Stomach (tissue), 9 donors: Measurements from ENCODE around the gene SLC16A9. TPM values are rescaled to one million over a fixed set of nuclear protein-coding genes. Genes with fewer than 3 reads are reported as not detected.
"Not testable (repeated sequence)": the region's sequence is repeated elsewhere in the genome, so short reads cannot be mapped to it uniquely, and the experiment has no call there.

Experiments used
- DNase-seq, 2 donors: peaks; one replicate each; pipeline versions ENCODE4 v3.0.0 to v3.0.0-alpha.2; 2013 to 2019
- H3K27ac ChIP-seq, 5 donors: fragments of 200-600 bp in 4 of 5; sonication (generic) in 4 of 5; one replicate each; pipeline ENCODE4 v1.5.1; 2013 to 2019; ENCODE audit warnings: mild to moderate bottlenecking in 1 of 5, moderate library complexity in 1 of 5
- H3K27me3 ChIP-seq, 3 donors: fragments of 200-600 bp; sonication (generic); one replicate each; pipeline ENCODE4 v1.5.1; 2017 to 2019; ENCODE audit warnings: mixed run types in 1 of 3
- H3K36me3 ChIP-seq, 4 donors: fragments of 200-600 bp; sonication (generic); 1 replicate in 3 of 4; 2 replicates in 1 of 4; pipeline ENCODE4 v1.5.1; 2016 to 2019
- H3K4me1 ChIP-seq, 4 donors: fragments of 200-600 bp; sonication (generic); one replicate each; pipeline ENCODE4 v1.5.1; 2016 to 2019
- H3K4me3 ChIP-seq, 4 donors: fragments of 200-600 bp; sonication (generic) in 3 of 4; one replicate each; pipeline ENCODE4 v1.5.1; 2016 to 2019; ENCODE audit warnings: mild to moderate bottlenecking in 1 of 4
- H3K9me3 ChIP-seq, 4 donors: fragments of 200-600 bp; sonication (generic); one replicate each; pipeline ENCODE4 v1.5.1; 2016 to 2019
- EP300 ChIP-seq: sonication (generic); formaldehyde crosslinking; IDR thresholded peaks from one replicate; pipeline ENCODE4 v1.6.1; 2017; ENCODE audit warnings: antibody characterized with exemption
- POLR2A ChIP-seq, 4 donors: fragments of 450-650 bp; IDR thresholded peaks; one replicate each; pipeline ENCODE4 v1.6.1; 2016; ENCODE audit warnings: antibody characterized with exemption in 4 of 4, control low read depth in 2 of 4, mild to moderate bottlenecking in 1 of 4, moderate library complexity in 1 of 4
- POLR2AphosphoS5 ChIP-seq, 3 donors: sonication (generic); formaldehyde crosslinking; IDR thresholded peaks; one replicate each; pipeline ENCODE4 v1.6.1; 2016; ENCODE audit warnings: antibody characterized with exemption in 3 of 3
- WGBS, 5 donors: extraction: QIAGEN DNeasy Blood & Tissue Kit in 3 of 5; methylation state at CpG; one replicate each; pipeline versions ENCODE4 v1.1.5 to v1.1.7; 2013 to 2018; 5-methylcytosine and 5-hydroxymethylcytosine counted together
- intact Hi-C: fragments of 100-400 bp; cut with DNase I; formaldehyde crosslinking; loops from one replicate; pipeline ENCODE4 v1.15.1; 2023; ENCODE audit warnings: low total_unique reads
- polyA plus RNA-seq, 3 donors: library from polyadenylated mRNA; stranded (reverse); fragments of 200-250 nt; gene quantifications; one replicate each; pipeline ENCODE4 v1.2.3, GENCODE V29; 2013
- total RNA-seq, 5 donors: library from RNA; depleted of rRNA; stranded (reverse); fragments of >200 nt; gene quantifications; one replicate each; pipeline versions ENCODE4 v1.1.0 to v1.2.3, GENCODE V29; 2014 to 2016
- TF ChIP-seq, protein P1 (sequence below), 7 experiments: fragments of 450-650 bp in 4 of 7; fragments of 200-600 bp in 3 of 7; sonication (generic) in 3 of 7; IDR thresholded peaks; one replicate each; pipeline ENCODE4 v1.5.1; 2016 to 2019; ENCODE audit warnings: antibody characterized with exemption in 7 of 7, control low read depth in 2 of 7, mild to moderate bottlenecking in 1 of 7
- donor health status: healthy with polysubstance abuse.
- donor health status: Bipolar disorder and iron deficiency.
- donor health status: healthy.

The SLC16A9 gene
- total and polyA plus RNA-seq, 8 donors, result 0.06 to 17.1 (median 0.91) TPM

DNA sequence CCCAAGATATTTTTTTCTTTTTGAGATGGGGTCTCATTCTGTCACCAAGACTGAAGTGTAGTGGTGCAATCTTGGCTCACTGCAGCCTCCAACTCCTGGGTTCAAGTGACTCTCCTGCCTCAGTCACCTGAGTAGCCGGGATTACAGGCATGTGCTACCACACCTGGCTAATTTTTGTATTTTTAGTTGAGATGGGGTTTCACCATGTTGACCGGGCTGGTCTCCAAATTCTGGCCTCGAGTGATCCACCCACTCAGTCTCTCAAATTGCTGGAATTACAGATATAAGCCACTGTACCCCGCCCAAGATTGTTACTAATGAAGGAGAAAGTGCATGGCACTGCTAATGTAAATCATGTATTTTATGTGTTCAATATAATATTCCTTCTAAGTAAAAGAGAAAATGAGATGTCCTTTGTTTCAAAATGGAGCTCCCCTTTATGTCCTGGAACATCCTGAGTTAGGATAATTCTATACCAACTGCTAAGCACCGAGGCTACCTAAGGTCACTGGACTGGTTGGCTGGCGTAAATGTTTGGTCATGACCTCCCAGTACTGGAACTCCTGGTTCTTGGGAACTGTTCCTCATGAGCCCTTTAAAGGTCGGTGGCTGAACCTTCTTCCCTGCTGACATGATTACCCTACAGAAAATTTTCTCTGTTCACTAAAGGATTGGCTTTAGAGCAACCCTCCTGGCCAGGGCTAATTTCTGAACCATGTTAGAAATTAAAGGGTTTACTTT lies 59.9 kb downstream of the SLC16A9 start:
- Histone ChIP-seq H3K36me3 (no peaks in the 10 kb centered on the region), H3K9me3 (peaks cover 0 to 9% (median 7%) of the 10 kb centered on the region in 4 donors), H3K27ac (no peak overlapping the region), H3K27me3 (no peaks in the 10 kb centered on the region), H3K4me1 (peaks cover 0 to 7% (median 0%) of the 10 kb centered on the region in 4 donors), H3K4me3 (no peak overlapping the region)
- DNase-seq, result no peak
- TF ChIP-seq EP300 (no peak), POLR2A (IDR thresholded peaks at IDR 0.05) (no peak), POLR2AphosphoS5 (IDR thresholded peaks at IDR 0.05) (no peak)
- intact Hi-C loops, result no loop called here
- WGBS, 5 donors, result 85 to 87% (median 87%) methylated on average over 7 of the region's 7 CpGs

DNA sequence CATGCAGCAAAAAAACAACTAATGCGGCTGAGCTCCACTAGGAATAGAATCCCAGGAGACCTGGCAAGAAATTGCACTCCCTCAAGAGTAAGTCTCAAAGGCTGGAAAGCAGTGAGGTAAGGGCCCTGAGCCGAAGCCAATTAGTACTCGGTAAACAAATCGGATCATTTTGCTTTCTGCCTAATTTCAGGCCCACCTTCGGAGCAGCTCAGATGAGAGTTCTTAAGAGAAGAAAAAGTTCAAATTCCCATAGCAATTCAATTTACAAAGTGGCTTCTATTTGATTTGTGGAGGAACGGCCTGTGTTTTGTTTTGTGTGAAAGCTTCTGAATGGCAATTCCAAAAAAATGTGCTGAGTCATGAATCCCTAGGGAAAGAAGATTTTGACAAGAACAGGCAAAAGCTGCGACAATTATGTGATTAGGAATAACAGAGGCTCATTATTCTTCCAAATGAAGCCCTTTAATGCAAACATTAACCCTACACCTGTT lies 60.9 kb downstream of the SLC16A9 start:
- TF ChIP-seq, protein P1, sequence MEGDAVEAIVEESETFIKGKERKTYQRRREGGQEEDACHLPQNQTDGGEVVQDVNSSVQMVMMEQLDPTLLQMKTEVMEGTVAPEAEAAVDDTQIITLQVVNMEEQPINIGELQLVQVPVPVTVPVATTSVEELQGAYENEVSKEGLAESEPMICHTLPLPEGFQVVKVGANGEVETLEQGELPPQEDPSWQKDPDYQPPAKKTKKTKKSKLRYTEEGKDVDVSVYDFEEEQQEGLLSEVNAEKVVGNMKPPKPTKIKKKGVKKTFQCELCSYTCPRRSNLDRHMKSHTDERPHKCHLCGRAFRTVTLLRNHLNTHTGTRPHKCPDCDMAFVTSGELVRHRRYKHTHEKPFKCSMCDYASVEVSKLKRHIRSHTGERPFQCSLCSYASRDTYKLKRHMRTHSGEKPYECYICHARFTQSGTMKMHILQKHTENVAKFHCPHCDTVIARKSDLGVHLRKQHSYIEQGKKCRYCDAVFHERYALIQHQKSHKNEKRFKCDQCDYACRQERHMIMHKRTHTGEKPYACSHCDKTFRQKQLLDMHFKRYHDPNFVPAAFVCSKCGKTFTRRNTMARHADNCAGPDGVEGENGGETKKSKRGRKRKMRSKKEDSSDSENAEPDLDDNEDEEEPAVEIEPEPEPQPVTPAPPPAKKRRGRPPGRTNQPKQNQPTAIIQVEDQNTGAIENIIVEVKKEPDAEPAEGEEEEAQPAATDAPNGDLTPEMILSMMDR (IDR thresholded peaks at IDR 0.05), result no peak
- TF ChIP-seq EP300, result no peak
- no peak for TF ChIP-seq POLR2AphosphoS5 (IDR thresholded peaks at IDR 0.05)
- TF ChIP-seq POLR2A (IDR thresholded peaks at IDR 0.05), result no peak
- intact Hi-C loops, result no loop called here
- Histone ChIP-seq H3K4me1 (peaks cover 0 to 7% (median 0%) of the 10 kb centered on the region in 4 donors), H3K36me3 (no peaks in the 10 kb centered on the region), H3K27ac (no peak overlapping the region), H3K9me3 (peaks cover 0 to 15% (median 8%) of the 10 kb centered on the region in 4 donors), H3K27me3 (no peaks in the 10 kb centered on the region), H3K4me3 (no peak overlapping the region)
- no peak for DNase-seq
- WGBS, 5 donors, result 51 to 58% (median 54%) methylated on average over 7 of the region's 7 CpGs

DNA sequence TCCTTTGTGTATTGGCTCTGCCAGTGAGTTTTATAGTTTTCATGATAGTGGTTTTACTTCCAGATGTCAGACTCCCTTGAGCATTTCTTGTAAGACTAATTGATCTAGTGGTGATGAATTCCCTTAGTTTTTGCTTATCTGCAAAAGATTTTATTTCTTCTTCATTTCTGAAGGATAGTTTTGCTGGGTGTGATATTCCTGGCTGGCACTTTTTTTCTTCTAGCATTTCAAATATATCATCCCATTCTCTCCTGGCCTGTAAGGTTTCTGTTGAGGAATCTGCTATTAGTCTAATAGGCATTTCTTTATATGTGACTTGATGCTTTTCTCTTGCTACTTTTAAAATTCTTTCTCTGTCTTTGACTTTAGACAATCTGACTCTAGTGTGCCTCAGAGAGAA lies 64.8 kb downstream of the SLC16A9 start:
- no peak for TF ChIP-seq POLR2AphosphoS5 (IDR thresholded peaks at IDR 0.05)
- no peak for TF ChIP-seq POLR2A (IDR thresholded peaks at IDR 0.05)
- TF ChIP-seq, protein P1 (IDR thresholded peaks at IDR 0.05), result no peak
- TF ChIP-seq EP300, result no peak
- intact Hi-C loops, result no loop called here
- Histone ChIP-seq H3K4me3 (no peak overlapping the region), H3K4me1 (peaks cover 0 to 7% (median 0%) of the 10 kb centered on the region in 4 donors), H3K27me3 (no peaks in the 10 kb centered on the region), H3K36me3 (no peaks in the 10 kb centered on the region), H3K27ac (no peak overlapping the region), H3K9me3 (peaks cover 0 to 15% (median 8%) of the 10 kb centered on the region in 4 donors)
- DNase-seq, result no peak

DNA sequence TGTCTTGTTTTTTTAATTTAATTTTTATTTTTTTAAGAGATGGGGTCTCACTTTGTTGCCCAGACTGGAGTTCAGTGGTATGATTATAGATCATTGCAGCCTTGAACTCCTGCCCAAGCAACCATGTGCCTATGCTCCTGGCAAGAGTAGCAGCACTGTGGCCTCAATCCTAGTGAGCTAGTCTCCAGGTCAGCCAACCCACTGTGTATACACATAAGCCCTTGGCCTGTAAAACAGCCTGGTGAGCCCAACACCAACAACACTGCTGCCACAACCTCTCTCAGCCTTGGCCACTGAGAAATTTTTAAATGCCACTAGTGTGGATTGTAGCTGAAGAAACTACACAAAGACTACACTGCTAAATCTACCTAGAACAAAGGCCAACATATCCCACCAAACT lies 68.0 kb downstream of the SLC16A9 start:
- H3K27ac ChIP-seq, H3K4me3 ChIP-seq, intact Hi-C loops, H3K36me3 ChIP-seq, DNase-seq, H3K27me3 ChIP-seq, H3K4me1 ChIP-seq: not testable (repeated sequence)
- H3K9me3 ChIP-seq, result peaks cover 0 to 15% (median 8%) of the 10 kb centered on the region in 4 donors

DNA sequence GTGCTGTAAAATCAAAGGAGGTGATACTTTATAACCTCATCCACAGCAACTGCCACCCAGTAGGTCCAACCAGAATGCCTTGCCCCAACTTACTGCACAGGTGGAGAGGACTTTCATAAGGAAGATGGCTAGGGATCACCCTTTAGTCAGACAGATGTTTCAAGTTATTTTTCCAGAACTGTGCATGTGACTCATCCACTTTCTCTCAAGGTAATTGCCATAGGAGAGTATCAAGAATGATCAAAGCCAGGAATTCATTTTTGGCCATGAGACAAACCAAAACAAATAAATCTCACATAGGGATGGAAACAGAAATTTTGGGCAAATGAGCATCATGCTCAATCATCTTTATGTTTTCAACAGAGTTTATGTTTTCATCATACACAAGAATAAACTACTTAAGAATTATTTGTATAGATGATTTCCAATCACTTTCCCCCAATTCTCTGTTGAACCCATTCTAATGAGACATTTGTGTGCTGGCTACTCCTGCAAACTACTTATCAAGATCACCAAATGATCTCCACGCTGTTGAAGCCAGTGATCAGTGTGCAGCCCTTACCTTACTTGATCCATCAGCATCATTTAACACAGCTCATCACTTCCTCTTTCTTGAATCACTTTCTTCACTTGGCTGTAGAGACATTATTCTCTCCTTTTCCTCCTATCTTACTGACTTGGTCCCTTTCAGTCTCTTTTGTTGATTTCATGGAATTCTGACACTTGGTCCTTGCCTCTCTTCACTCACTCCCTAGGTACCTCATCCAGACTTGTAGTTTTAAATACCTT lies 74.0 kb downstream of the SLC16A9 start:
- peaks cover 0 to 6% (median 0%) of the 10 kb centered on the region in 3 donors for H3K27me3 ChIP-seq
- TF ChIP-seq EP300 (no peak), POLR2A (IDR thresholded peaks at IDR 0.05) (no peak), POLR2AphosphoS5 (IDR thresholded peaks at IDR 0.05) (no peak)
- TF ChIP-seq, protein P1 (IDR thresholded peaks at IDR 0.05), result no peak
- H3K27ac ChIP-seq, result no peak overlapping the region
- H3K36me3 ChIP-seq, result no peaks in the 10 kb centered on the region
- intact Hi-C loops, result no loop called here
- no peak for DNase-seq
- no peaks in the 10 kb centered on the region for H3K4me1 ChIP-seq
- WGBS, 5 donors, result 53 to 94% (median 67%) methylated on average over 1 of the region's 1 CpG
- H3K4me3 ChIP-seq, result no peak overlapping the region
- no peaks in the 10 kb centered on the region for H3K9me3 ChIP-seq
